Measurements from ENCODE around the gene LZTS3. TPM values are rescaled to one million over a fixed set of nuclear protein-coding genes. Genes with fewer than 3 reads are reported as not detected.

LZTS3 gene
- total RNA-seq, 1 experiment from 2014 or later: 32.6 TPM

- TF ChIP-seq FOXP4 (CRISPR knock-in tag; IDR thresholded peaks at IDR 0.05): peak; percentile 74; the same call in 1 of the 2 replicates
- no peak for TF ChIP-seq ATF1 (CRISPR knock-in tag; IDR thresholded peaks at IDR 0.05)
- no peak for TF ChIP-seq EMX1 (CRISPR knock-in tag; IDR thresholded peaks at IDR 0.05)
- TF ChIP-seq FOXP1 (CRISPR knock-in tag; IDR thresholded peaks at IDR 0.05; ENCODE audit: borderline replicate concordance): peak; percentile 78; the same call in 1 of the 2 replicates
- no peak for TF ChIP-seq ZBTB21 (CRISPR knock-in tag; IDR thresholded peaks at IDR 0.05; ENCODE audit: borderline replicate concordance)
- no peak for TF ChIP-seq ZNF532 (CRISPR knock-in tag; IDR thresholded peaks at IDR 0.05; ENCODE audit: borderline replicate concordance)
- no peak for TF ChIP-seq RELA (CRISPR knock-in tag; IDR thresholded peaks at IDR 0.05; ENCODE audit: borderline replicate concordance)
- TF ChIP-seq TEAD4 (CRISPR knock-in tag; IDR thresholded peaks at IDR 0.05): no peak
- 0 out of 2 replicates have a peak, but pooled peaks have one; percentile 16 for TF ChIP-seq PREB (CRISPR knock-in tag; IDR thresholded peaks at IDR 0.05; ENCODE audit: borderline replicate concordance)
- TF ChIP-seq MXD4 (CRISPR knock-in tag; IDR thresholded peaks at IDR 0.05; ENCODE audit: borderline replicate concordance): no peak
- no peak for TF ChIP-seq GRHL2 (CRISPR knock-in tag; IDR thresholded peaks at IDR 0.05; ENCODE audit: insufficient replicate concordance, severe bottlenecking)
- TF ChIP-seq ERG (CRISPR knock-in tag; IDR thresholded peaks at IDR 0.05): no peak
- no peak for TF ChIP-seq NFYB (CRISPR knock-in tag; conservative IDR thresholded peaks at IDR 0.05; ENCODE audit: low read depth)
- TF ChIP-seq STAT6 (CRISPR knock-in tag; conservative IDR thresholded peaks at IDR 0.05; ENCODE audit: low read depth): no peak
- TF ChIP-seq HMGXB4 (CRISPR knock-in tag; IDR thresholded peaks at IDR 0.05): peak; percentile 58; the same call in 1 of the 2 replicates
- TF ChIP-seq USF2 (CRISPR knock-in tag; IDR thresholded peaks at IDR 0.05): no peak
- TF ChIP-seq ZNF263 (CRISPR knock-in tag; IDR thresholded peaks at IDR 0.05; ENCODE audit: low read depth): no peak
- TF ChIP-seq TP53 (CRISPR knock-in tag; IDR thresholded peaks at IDR 0.05): no peak
- TF ChIP-seq TEAD1 (CRISPR knock-in tag; IDR thresholded peaks at IDR 0.05): no peak; the same call in 1 of the 2 replicates
- no peak for TF ChIP-seq PRRX2 (CRISPR knock-in tag; IDR thresholded peaks at IDR 0.05)
- TF ChIP-seq HMGA2 (CRISPR knock-in tag; IDR thresholded peaks at IDR 0.05): no peak
- TF ChIP-seq OVOL2 (CRISPR knock-in tag; IDR thresholded peaks at IDR 0.05; ENCODE audit: borderline replicate concordance): no peak
- TF ChIP-seq ETV6 (CRISPR knock-in tag; IDR thresholded peaks at IDR 0.05): peak; percentile 71
Observed at GRCh38 chr20:3204124-3204794, 30.9 kb upstream of the LZTS3 start, which contains the start of gene DDRGK1 (continued).

Measured in WTC11 (cell line).